Lung (tissue), 12 donors: ENCODE results near the gene GPR137. TPM values are rescaled to one million over a fixed set of nuclear protein-coding genes. Genes with fewer than 3 reads are reported as not detected.
A peak's percentile ranks its signal among the peaks of the same experiment; 100 is the strongest.

Source experiments
- ATAC-seq: fragments of 200-7000 bp; cut with Tn5 transposase; one replicate; pipeline ENCODE4 v1.9.1; 2020; ENCODE audit warnings: moderate number of reproducible peaks; ENCODE audit not compliant: insufficient read depth, low FRiP score
- DNase-seq, 3 donors: peaks; one replicate each; pipeline ENCODE4 v3.0.0-alpha.2; 2013 to 2017
- H3K27ac ChIP-seq, 2 donors: one replicate each; pipeline ENCODE4 v1.5.1; 2013; ENCODE audit warnings: mild to moderate bottlenecking in 2 of 2, moderate library complexity in 2 of 2, control low read depth in 1 of 2, inconsistent platforms in 1 of 2, low read depth in 1 of 2, low read length in 1 of 2
- H3K27me3 ChIP-seq, 3 donors: one replicate each; pipeline ENCODE4 v1.5.1; 2013; ENCODE audit warnings: low read length in 2 of 3; ENCODE audit not compliant: control insufficient read depth in 3 of 3, insufficient read depth in 3 of 3
- H3K36me3 ChIP-seq, 4 donors: one replicate each; pipeline ENCODE4 v1.5.1; 2013; ENCODE audit warnings: low read length in 4 of 4, mild to moderate bottlenecking in 1 of 4, moderate library complexity in 1 of 4; ENCODE audit not compliant: control insufficient read depth in 4 of 4, insufficient read depth in 4 of 4
- H3K4me1 ChIP-seq, 5 donors: one replicate each; pipeline ENCODE4 v1.5.1; 2013; ENCODE audit warnings: low read length in 5 of 5, mild to moderate bottlenecking in 2 of 5, moderate library complexity in 1 of 5; ENCODE audit not compliant: control insufficient read depth in 5 of 5, insufficient read depth in 5 of 5
- H3K4me3 ChIP-seq: one replicate; pipeline ENCODE4 v1.5.1; 2013; ENCODE audit warnings: mild to moderate bottlenecking, control low read depth, moderate library complexity
- H3K9ac ChIP-seq, 2 donors: one replicate each; pipeline ENCODE4 v1.5.1; 2013; ENCODE audit warnings: low read length in 2 of 2, control low read depth in 1 of 2; ENCODE audit not compliant: insufficient read depth in 1 of 2
- H3K9me3 ChIP-seq, 4 donors: one replicate each; pipeline ENCODE4 v1.5.1; 2013; ENCODE audit warnings: low read length in 3 of 4, mild to moderate bottlenecking in 1 of 4, moderate library complexity in 1 of 4; ENCODE audit not compliant: control insufficient read depth in 4 of 4, insufficient read depth in 3 of 4
- WGBS, 2 donors: extraction: QIAGEN DNeasy Blood & Tissue Kit; methylation state at CpG; one replicate each; pipeline ENCODE4 v1.1.7; 2013; 5-methylcytosine and 5-hydroxymethylcytosine counted together
- polyA plus RNA-seq, 2 donors: library from polyadenylated mRNA; stranded (reverse); fragments of 200-250 nt; gene quantifications; one replicate each; pipeline ENCODE4 v1.2.1, GENCODE V29; 2013
- total RNA-seq, 2 donors: library from RNA; depleted of rRNA in 1 of 2; stranded (reverse); fragments of >200 nt in 1 of 2; gene quantifications; one replicate each; pipeline ENCODE4 v1.2.1, GENCODE V29; 2014 to 2021
- TF ChIP-seq, protein P1 (sequence below): IDR thresholded peaks from 2 replicates; pipeline ENCODE4 v1.5.1; 2012; ENCODE audit warnings: mild to moderate bottlenecking; ENCODE audit errors: control extremely low read depth, extremely low read depth
- donor health status: control.
- donor health status: control.
- donor health status: Bipolar disorder and iron deficiency.
- donor health status: healthy.
- donor health status: DM: yes; HTN: yes; CAD: no.

GPR137 gene
- total and polyA plus RNA-seq, 4 donors, result 14.5 to 59.1 (median 27.5) TPM

DNA sequence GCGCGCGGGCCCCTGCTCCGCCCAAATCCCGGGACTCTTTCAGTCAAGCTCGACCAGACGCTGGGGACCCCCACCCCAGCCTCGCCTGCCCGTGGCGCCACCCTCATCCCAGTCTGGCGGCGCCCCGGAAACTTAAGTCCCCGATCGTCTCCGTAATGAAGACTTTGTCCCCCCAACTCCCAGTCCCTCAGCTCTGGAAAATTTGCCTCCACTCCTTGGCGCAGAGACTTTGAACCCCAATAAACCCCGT lies 34.0 kb upstream of the GPR137 start:
- no peak for ATAC-seq
- H3K9ac ChIP-seq, result peak overlapping the region in 1 of 2 donors; percentile 58
- H3K27ac ChIP-seq, result peak overlapping the region; percentile 24 to 63
- no peak for DNase-seq
- TF ChIP-seq, protein P1, sequence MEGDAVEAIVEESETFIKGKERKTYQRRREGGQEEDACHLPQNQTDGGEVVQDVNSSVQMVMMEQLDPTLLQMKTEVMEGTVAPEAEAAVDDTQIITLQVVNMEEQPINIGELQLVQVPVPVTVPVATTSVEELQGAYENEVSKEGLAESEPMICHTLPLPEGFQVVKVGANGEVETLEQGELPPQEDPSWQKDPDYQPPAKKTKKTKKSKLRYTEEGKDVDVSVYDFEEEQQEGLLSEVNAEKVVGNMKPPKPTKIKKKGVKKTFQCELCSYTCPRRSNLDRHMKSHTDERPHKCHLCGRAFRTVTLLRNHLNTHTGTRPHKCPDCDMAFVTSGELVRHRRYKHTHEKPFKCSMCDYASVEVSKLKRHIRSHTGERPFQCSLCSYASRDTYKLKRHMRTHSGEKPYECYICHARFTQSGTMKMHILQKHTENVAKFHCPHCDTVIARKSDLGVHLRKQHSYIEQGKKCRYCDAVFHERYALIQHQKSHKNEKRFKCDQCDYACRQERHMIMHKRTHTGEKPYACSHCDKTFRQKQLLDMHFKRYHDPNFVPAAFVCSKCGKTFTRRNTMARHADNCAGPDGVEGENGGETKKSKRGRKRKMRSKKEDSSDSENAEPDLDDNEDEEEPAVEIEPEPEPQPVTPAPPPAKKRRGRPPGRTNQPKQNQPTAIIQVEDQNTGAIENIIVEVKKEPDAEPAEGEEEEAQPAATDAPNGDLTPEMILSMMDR, result no peak
- 0 to 2% methylated on average over 17 to 18 of the region's 18 CpGs for WGBS, 2 donors
- no peaks in the 10 kb centered on the region for H3K27me3 ChIP-seq
- H3K4me1 ChIP-seq, result peaks cover 0 to 26% (median 9%) of the 10 kb centered on the region in 5 donors
- peak overlapping the region; percentile 62 for H3K4me3 ChIP-seq
- H3K9me3 ChIP-seq, result no peaks in the 10 kb centered on the region
- peaks cover 0 to 22% (median 3%) of the 10 kb centered on the region in 4 donors for H3K36me3 ChIP-seq

DNA sequence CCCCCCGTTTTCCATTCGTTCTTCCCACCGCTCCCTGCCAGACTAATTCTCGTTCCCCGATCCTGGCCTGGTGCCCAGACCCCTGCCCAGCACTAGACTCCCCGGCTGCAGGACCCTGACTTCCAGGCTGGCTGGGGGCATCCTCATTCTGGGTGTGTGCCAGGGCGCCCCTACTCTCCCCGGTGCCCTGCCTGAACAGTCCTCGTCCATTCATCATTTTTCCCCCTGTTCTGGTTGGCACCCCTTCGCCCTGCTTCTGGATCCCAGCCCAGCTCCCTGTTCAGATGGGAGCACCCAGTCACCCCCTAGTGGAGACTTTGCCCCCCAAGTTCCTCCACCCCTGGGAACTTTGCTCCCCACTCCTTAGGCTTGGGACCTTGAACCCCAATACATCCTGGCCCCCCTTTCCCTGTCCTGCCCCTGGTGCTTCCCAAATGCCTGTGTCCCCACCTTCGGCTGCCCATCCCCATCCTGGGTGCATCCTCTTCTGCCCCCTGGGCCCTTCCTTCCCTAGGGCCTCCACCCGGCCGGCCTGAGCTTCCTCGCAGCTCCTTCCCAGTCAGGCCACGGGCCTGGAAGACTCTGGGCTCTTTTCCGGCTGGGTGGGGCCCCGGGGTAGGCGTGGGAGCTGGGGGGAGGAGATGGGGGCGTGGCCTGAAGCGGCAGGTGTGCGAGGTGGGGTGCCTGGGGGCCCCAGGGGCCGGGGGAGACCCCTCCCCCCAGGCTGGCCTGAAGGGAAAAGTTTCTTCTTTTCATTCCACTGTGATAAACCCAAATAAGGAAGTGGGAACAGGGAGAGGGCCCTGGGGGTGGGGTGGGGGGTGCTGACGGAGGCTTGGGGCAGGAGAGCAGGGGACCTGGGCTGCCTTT lies 33.4 kb upstream of the GPR137 start:
- Histone ChIP-seq H3K4me3 (peak overlapping the region; percentile 62), H3K4me1 (peaks cover 0 to 23% (median 9%) of the 10 kb centered on the region in 5 donors), H3K27me3 (no peaks in the 10 kb centered on the region), H3K9ac (peak overlapping the region in 1 of 2 donors; percentile 58), H3K36me3 (peaks cover 0 to 23% (median 3%) of the 10 kb centered on the region in 4 donors), H3K9me3 (no peaks in the 10 kb centered on the region), H3K27ac (peak overlapping the region in 1 of 2 donors; percentile 35)
- WGBS, 2 donors, result 3 to 4% methylated on average over 22 to 23 of the region's 23 CpGs
- TF ChIP-seq, protein P1, result no peak
- peak; percentile 63 for ATAC-seq
- DNase-seq, result peak; percentile 29 to 52 (median 40)

DNA sequence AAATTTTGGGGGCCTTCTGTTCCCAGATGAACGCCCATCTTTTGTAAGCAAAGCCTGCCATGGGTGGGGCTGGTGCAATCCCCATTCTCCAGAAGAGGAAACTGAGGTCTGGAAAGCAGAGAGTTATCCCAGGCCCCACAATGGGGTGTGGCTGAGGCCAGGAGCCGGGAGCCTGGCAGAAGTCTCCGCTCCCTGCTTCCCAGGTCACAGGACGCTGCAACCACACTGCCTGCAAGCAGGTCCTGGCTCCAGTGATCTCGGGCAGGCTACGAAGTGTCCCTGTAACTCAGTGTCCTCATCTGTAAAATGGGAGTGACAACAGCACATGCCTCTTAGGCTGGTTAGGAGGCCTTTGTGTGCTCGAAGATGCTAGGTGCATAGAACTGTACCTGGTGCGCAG lies 32.6 kb upstream of the GPR137 start:
- DNase-seq (no peak), ATAC-seq (no peak)
- Histone ChIP-seq H3K27ac (no peak overlapping the region), H3K36me3 (peaks cover 0 to 25% (median 4%) of the 10 kb centered on the region in 4 donors), H3K4me3 (no peak overlapping the region), H3K4me1 (peaks cover 0 to 18% (median 9%) of the 10 kb centered on the region in 5 donors), H3K9ac (no peak overlapping the region), H3K27me3 (no peaks in the 10 kb centered on the region), H3K9me3 (no peaks in the 10 kb centered on the region)
- WGBS, 2 donors, result 78 to 80% methylated on average over 8 of the region's 8 CpGs
- TF ChIP-seq, protein P1, result no peak
